HG02763 (cell line): Measurements from ENCODE around the gene RAB11B.
"Not testable (repeated sequence)": the region's sequence is repeated elsewhere in the genome, so short reads cannot be mapped to it uniquely, and the experiment has no call there.

Experiments
- ATAC-seq: cut with Tn5 transposase; IDR thresholded peaks from one replicate; pipeline ENCODE4 v1.9.1; 2021; ENCODE audit warnings: mild to moderate bottlenecking, moderate library complexity; ENCODE audit not compliant: unreplicated experiment

RAB11B gene

GRCh38 chr19:8370176-8371010 lies 19.8 kb upstream of the RAB11B start:
- ATAC-seq = no peak

- ATAC-seq = no peak
Measured at GRCh38 chr19:8371011-8371804, 19.0 kb upstream of the RAB11B start.

- ATAC-seq = no peak
Measured at GRCh38 chr19:8373867-8374813, 16.0 kb upstream of the RAB11B start.

- ATAC-seq = not testable (repeated sequence)
Measured at GRCh38 chr19:8375766-8376165, 14.4 kb upstream of the RAB11B start.

- ATAC-seq = not testable (repeated sequence)
Measured at GRCh38 chr19:8376373-8376974, 13.7 kb upstream of the RAB11B start.

- ATAC-seq = no peak
Measured at GRCh38 chr19:8377598-8377997, 12.6 kb upstream of the RAB11B start.

GRCh38 chr19:8379156-8379891 lies 10.8 kb upstream of the RAB11B start:
- not testable (repeated sequence) for ATAC-seq

GRCh38 chr19:8384569-8384968 lies 5.6 kb upstream of the RAB11B start:
- not testable (repeated sequence) for ATAC-seq

- ATAC-seq = not testable (repeated sequence)
Measured at GRCh38 chr19:8385103-8385502, 5.1 kb upstream of the RAB11B start.

GRCh38 chr19:8385566-8385965 lies 4.6 kb upstream of the RAB11B start:
- ATAC-seq = not testable (repeated sequence)

GRCh38 chr19:8386419-8386818 lies 3.7 kb upstream of the RAB11B start:
- not testable (repeated sequence) for ATAC-seq

- no peak for ATAC-seq
Measured at GRCh38 chr19:8386990-8387389, 3.2 kb upstream of the RAB11B start.

GRCh38 chr19:8387688-8388611 lies 2.2 kb upstream of the RAB11B start:
- ATAC-seq = no peak

- ATAC-seq = no peak
Measured at GRCh38 chr19:8388612-8388958, 1.6 kb upstream of the RAB11B start.

- peak; percentile 39 for ATAC-seq
Measured at GRCh38 chr19:8390617-8390981, 439 bp downstream of the RAB11B start.

- no peak for ATAC-seq
Measured at GRCh38 chr19:8391198-8392016, 1.2 kb downstream of the RAB11B start.

- ATAC-seq = no peak
Measured at GRCh38 chr19:8392017-8392591, 1.9 kb downstream of the RAB11B start.
